Endodermal cell (in vitro differentiated cells): ENCODE measurements around the gene MIEN1. TPM values are rescaled to one million over a fixed set of nuclear protein-coding genes. Genes with fewer than 3 reads are reported as not detected.

Experiments
- DNase-seq: peaks from one replicate; pipeline ENCODE4 v3.0.0-alpha.2; 2017
- H3K27ac ChIP-seq: 2 replicates; pipeline ENCODE4 v1.5.1; 2013; ENCODE audit warnings: mild to moderate bottlenecking, low read depth, low read length, moderate library complexity
- H3K27me3 ChIP-seq: 2 replicates; pipeline ENCODE4 v1.6.1; 2013; ENCODE audit warnings: mild to moderate bottlenecking, low read length, moderate library complexity; ENCODE audit not compliant: insufficient read depth, control insufficient read depth, poor library complexity, severe bottlenecking
- H3K36me3 ChIP-seq: 2 replicates; pipeline ENCODE4 v1.7.0; 2013; ENCODE audit warnings: mild to moderate bottlenecking, low read length, moderate library complexity; ENCODE audit not compliant: control insufficient read depth, insufficient read depth
- H3K4me1 ChIP-seq: one replicate; pipeline ENCODE4 v1.7.0; 2013; ENCODE audit warnings: low read length; ENCODE audit not compliant: control insufficient read depth, insufficient read depth
- H3K4me3 ChIP-seq: 2 replicates; pipeline ENCODE4 v1.5.1; 2013; ENCODE audit warnings: mild to moderate bottlenecking, low read length, moderate library complexity
- H3K9ac ChIP-seq: 2 replicates; pipeline ENCODE4 v1.6.1; 2013; ENCODE audit warnings: mild to moderate bottlenecking, low read length, moderate library complexity; ENCODE audit not compliant: poor library complexity, severe bottlenecking; ENCODE audit errors: extremely low read depth
- H3K9me3 ChIP-seq: 2 replicates; pipeline ENCODE4 v1.6.1; 2013; ENCODE audit warnings: mild to moderate bottlenecking, low read length, moderate library complexity; ENCODE audit not compliant: control insufficient read depth
- H3K27ac Mint-ChIP-seq: 2 replicates; pipeline ENCODE4 v1.8.0; 2020; ENCODE audit warnings: mixed read lengths
- H3K27me3 Mint-ChIP-seq: 2 replicates; pipeline ENCODE4 v1.8.0; 2021; ENCODE audit warnings: mild to moderate bottlenecking, mixed read lengths; ENCODE audit not compliant: insufficient read depth
- H3K36me3 Mint-ChIP-seq: 2 replicates; pipeline ENCODE4 v1.8.0; 2020; ENCODE audit warnings: low read depth, mixed read lengths
- H3K4me1 Mint-ChIP-seq: 2 replicates; pipeline ENCODE4 v1.8.0; 2020; ENCODE audit warnings: mixed read lengths
- H3K4me3 Mint-ChIP-seq: 2 replicates; pipeline ENCODE4 v1.8.0; 2020; ENCODE audit warnings: mild to moderate bottlenecking, moderate library complexity, mixed read lengths
- H3K9me3 Mint-ChIP-seq: 2 replicates; pipeline ENCODE4 v1.8.0; 2020; ENCODE audit warnings: mild to moderate bottlenecking, mixed read lengths
- CTCF ChIP-seq: fragments of 200-600 bp; sonication (generic); conservative IDR thresholded peaks from 2 replicates; pipeline ENCODE4 v1.5.0; 2021; ENCODE audit warnings: antibody characterized with exemption, mild to moderate bottlenecking
- WGBS, 2 experiments: methylation state at CpG; one replicate each; pipeline versions ENCODE4 v1.1.5 to v1.1.7; 2013; ENCODE audit warnings: missing lambda C conversion rate in 2 of 2, mixed read lengths in 1 of 2; ENCODE audit not compliant: insufficient coverage in 1 of 2, insufficient read length in 1 of 2; 5-methylcytosine and 5-hydroxymethylcytosine counted together
- total RNA-seq, 2 donors: library from RNA; stranded (reverse); fragmentation: NEBNext Ultra II Directional in 1 of 2; extraction: Animal tissue kit (Norgen Biotek cat#: 25700) in 1 of 2; gene quantifications; 2 replicates in 1 of 2; 3 replicates in 1 of 2; pipeline ENCODE4 v1.2.1, GENCODE V29; 2021

MIEN1 gene
- total RNA-seq, 2 donors from 2014 or later = 42.6 to 57.0 TPM

- Mint-ChIP-seq H3K27me3 (no peaks in the 10 kb centered on the region), H3K4me3 (no peak overlapping the region), H3K36me3 (peaks cover 35% of the 10 kb centered on the region), H3K27ac (no peak overlapping the region), H3K9me3 (no peaks in the 10 kb centered on the region), H3K4me1 (peaks cover 43% of the 10 kb centered on the region)
- Histone ChIP-seq H3K4me1 (peaks cover 10% of the 10 kb centered on the region), H3K4me3 (no peak overlapping the region), H3K36me3 (peaks cover 39% of the 10 kb centered on the region), H3K27me3 (no peaks in the 10 kb centered on the region), H3K9ac (no peak overlapping the region), H3K9me3 (no peaks in the 10 kb centered on the region), H3K27ac (no peak overlapping the region)
- no peak for DNase-seq
- 91 to 100% methylated on average over 3 to 8 of the region's 8 CpGs for WGBS, 2 experiments
- TF ChIP-seq CTCF = no peak
These were observed 23.9 kb downstream of the MIEN1 start for GRCh38 chr17:39706383-39706782.

- Mint-ChIP-seq H3K27ac (peak overlapping the region; percentile 84), H3K9me3 (no peaks in the 10 kb centered on the region), H3K36me3 (peaks cover 32% of the 10 kb centered on the region), H3K4me1 (peaks cover 49% of the 10 kb centered on the region), H3K4me3 (no peak overlapping the region), H3K27me3 (no peaks in the 10 kb centered on the region)
- no peak for TF ChIP-seq CTCF
- no peaks in the 10 kb centered on the region for H3K27me3 ChIP-seq
- peaks cover 13% of the 10 kb centered on the region for H3K4me1 ChIP-seq
- H3K9ac ChIP-seq = no peak overlapping the region
- 88 to 89% methylated on average over 5 to 12 of the region's 12 CpGs for WGBS, 2 experiments
- DNase-seq = peak; percentile 76
- no peaks in the 10 kb centered on the region for H3K9me3 ChIP-seq
- H3K36me3 ChIP-seq = peaks cover 38% of the 10 kb centered on the region
- H3K27ac ChIP-seq = no peak overlapping the region
- no peak overlapping the region for H3K4me3 ChIP-seq
These were observed 24.5 kb downstream of the MIEN1 start for GRCh38 chr17:39705786-39706348.

GRCh38 chr17:39704821-39705551, 25.3 kb downstream of the MIEN1 start:
- no peak overlapping the region for H3K9ac ChIP-seq
- TF ChIP-seq CTCF = peak; percentile 53
- no peaks in the 10 kb centered on the region for H3K27me3 Mint-ChIP-seq
- H3K9me3 ChIP-seq = no peaks in the 10 kb centered on the region
- peak overlapping the region; percentile 25 for H3K4me3 Mint-ChIP-seq
- H3K27me3 ChIP-seq = no peaks in the 10 kb centered on the region
- peaks cover 31% of the 10 kb centered on the region for H3K36me3 ChIP-seq
- no peaks in the 10 kb centered on the region for H3K9me3 Mint-ChIP-seq
- H3K27ac ChIP-seq = peak overlapping the region; percentile 32
- peaks cover 13% of the 10 kb centered on the region for H3K4me1 ChIP-seq
- H3K4me1 Mint-ChIP-seq = peaks cover 50% of the 10 kb centered on the region
- H3K36me3 Mint-ChIP-seq = peaks cover 23% of the 10 kb centered on the region
- no peak overlapping the region for H3K4me3 ChIP-seq
- H3K27ac Mint-ChIP-seq = peak overlapping the region; percentile 84
- DNase-seq = peak; percentile 80
- WGBS, 2 experiments = 59 to 82% methylated on average over 5 to 11 of the region's 11 CpGs
